Hypothalamus (tissue), 51 donors: Measurements from ENCODE around the gene NOVA2.

Source experiments
- DNase-seq, 51 donors: peaks; one replicate each; lab custom pipeline; 2025; lab: John Stamatoyannopoulos, UW

NOVA2 gene, protein sequence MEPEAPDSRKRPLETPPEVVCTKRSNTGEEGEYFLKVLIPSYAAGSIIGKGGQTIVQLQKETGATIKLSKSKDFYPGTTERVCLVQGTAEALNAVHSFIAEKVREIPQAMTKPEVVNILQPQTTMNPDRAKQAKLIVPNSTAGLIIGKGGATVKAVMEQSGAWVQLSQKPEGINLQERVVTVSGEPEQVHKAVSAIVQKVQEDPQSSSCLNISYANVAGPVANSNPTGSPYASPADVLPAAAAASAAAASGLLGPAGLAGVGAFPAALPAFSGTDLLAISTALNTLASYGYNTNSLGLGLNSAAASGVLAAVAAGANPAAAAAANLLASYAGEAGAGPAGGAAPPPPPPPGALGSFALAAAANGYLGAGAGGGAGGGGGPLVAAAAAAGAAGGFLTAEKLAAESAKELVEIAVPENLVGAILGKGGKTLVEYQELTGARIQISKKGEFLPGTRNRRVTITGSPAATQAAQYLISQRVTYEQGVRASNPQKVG

DNA sequence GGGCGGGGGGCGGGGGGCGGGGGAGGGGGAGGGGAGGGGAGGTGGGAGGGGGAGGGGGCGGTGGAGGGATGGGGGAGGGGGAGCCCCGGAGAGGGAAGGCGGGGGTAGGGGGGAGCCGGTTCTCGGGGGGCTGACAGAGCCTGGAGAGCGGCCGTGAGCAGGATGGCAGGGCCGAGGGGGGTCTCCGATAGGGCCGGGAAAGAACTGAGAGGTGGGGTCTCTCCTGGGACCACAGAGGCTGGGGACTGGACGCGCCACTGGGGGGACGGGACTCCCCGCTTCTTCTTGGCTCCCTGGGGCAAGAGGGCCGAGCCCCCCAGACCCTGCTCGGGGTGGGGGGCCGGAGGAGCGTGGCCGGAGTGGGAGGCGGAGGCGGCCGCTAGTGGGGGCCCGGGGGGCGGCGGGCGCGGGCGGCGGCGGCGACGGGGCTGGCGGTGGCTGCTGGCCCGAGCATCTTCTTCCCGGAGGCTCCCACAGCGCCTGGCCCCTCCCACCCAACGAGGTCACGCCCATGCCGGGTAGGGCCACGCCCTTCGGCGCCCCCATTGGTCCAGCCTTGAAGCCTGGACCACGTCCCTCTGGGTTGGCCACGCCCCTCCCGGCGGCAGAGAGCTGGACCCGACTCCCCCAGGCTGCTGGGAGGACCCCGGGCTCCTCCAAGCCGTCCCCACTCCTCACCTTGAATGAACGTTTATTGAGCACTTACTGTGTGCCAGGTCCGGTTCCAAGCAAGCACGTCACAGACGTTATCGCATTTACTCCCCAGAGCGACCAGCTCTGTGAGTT lies at the start of gene NOVA2:
TSS of gene NOVA2 (minus strand) at position 313 of the 786 bp plus-strand sequence. CDS start 514 bp downstream, outside the sequence.
- peak in 49 of 51 donors; percentile 18 to 94 (median 80) for DNase-seq

DNA sequence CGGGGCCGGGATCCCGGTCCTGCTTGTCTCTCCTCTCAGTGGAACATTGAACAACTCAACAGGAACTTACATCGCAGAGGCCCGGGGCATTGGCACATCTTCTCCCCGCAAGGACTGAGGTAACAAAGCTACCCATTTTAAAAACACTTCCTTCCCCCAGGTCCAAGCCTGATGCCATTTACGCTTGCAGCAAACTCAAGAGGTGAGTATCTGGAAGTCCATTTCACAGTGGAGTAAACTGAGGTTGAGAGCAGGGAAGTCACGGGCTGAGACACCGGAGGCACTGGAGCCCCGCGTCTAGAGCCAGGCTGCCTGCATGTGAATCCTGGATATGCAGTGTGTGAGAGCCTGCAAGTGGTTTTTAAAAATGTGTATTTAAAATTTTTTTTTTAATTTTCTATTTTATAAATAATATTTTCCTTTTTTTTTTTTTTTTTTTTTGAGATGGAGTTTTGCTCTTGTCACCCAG lies 49.7 kb upstream of the NOVA2 start:
- DNase-seq, result no peak

DNA sequence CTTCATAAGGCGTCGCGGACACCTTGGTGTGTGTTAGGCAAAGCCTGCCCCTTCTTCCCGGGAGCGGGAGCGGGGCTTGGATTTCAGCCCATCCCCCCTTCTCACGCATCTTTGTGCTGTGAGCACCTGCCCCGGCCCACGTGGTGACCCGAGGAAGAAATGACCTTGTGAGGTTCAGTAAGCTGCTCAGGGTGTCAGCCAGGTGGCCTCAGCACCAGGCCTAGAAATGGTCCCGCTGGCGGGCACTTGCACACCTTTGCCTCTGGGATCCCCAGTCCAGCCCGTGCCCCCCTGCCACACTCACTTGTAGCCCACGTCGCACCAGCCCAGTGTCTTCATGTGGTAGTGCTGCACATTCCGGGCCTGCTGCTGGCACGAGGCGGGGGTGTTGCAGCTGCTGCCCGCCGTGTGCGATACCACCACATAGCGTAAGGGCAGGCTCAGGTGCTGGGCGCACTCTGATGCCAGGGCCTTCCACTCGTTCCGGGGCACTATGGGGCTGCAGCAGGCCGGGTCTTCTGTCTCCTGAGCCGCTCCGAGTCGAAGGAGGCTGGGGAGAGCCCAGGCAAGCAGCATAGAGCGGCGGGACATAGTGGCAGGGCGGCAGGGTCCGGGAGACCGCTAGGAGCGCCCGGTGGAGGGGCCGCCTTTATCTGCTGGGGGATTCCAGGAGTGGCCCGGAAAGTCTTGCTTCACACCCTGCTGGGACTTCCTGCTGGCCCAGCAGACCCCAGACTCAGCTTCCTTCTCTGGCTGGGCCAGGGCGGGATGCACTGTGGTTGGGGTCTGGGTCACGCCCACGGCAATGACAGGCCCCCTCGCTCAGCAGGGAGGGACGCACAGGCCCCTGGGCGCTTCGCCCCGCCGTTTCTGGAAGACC lies 49.0 kb upstream of the NOVA2 start, which contains the start of gene PGLYRP1:
TSS of gene PGLYRP1 (minus strand) at position 623 of the 880 bp plus-strand sequence. CDS start at position 591, 32 bp downstream.
- no peak for DNase-seq

DNA sequence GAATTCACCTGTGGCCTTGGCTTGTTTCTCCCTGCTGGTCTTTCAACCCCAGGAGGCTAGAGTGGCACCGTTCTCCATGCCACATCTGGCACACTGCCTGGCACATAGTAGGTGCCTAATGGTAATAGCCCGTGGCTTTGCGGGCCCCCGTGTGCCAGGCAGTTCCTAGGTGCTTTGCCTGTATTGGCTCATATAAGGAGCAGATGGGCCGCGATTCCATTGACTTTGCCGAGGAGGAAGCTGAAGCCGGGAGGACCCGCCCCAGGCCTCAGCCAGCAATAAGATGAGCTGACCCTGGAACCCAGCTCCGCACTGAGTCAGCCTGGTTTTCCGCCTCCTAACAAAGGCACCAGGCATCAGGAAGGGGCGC lies 48.4 kb upstream of the NOVA2 start:
- DNase-seq, result no peak

DNA sequence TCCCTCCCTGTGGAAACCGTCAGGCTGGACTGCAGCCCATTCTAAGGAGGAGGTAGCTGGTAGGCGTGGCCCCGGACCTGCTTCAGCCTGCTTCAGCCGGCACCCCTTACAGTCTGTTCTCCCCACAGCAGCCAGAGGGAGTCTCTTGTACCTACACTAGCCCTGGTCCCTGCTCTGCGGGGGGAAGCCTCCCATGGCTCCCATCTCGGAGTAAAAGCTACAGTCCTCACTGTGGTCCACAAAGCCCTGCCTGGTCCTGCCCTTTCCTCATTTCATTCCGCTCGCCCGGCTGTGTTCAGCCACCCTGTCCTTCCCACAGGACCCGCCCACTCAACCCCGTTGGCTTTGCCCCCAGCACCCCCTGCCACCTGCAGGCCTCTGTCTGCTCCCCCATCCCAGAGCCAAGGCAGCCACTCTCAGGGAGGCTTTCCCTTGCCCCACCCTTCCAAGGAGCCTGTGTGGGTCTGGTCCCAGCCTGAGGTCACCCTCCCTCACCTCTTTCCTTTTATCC lies 47.9 kb upstream of the NOVA2 start:
- no peak for DNase-seq

DNA sequence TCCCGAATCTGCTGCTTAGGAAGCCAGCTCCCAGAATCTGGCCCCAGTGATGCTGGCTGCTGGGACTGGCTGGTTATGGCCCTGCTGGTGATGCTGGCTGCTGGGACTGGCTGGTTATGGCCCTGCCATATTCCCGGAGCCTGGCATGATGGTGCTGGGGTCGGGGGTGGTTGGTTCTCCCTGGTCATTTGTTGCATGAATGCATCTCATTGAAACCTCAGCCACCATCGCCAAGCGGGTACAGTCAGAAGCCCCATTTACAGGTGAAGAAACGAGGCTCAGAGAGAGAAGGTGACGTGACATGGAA lies 47.1 kb upstream of the NOVA2 start:
- no peak for DNase-seq

DNA sequence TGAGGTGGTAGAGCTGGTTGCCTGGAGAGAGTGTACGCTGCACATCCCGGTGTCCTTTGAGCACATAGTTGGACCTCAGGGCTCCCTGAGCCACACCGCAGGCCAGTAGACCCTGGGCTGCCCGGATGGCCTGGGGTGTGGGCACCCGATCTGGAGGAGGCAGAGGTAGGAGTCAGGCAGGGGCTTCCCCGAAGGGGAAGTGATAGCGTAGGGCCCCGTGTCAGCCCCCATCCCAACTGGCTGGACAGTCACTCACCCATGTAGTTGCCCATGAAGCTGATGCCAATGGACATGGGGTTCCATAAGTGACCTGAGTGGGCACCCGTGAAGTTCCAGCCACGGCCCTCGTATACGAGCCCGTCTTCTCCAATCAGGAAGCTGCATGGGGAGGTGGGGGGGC lies 45.6 kb upstream of the NOVA2 start:
- no peak for DNase-seq

DNA sequence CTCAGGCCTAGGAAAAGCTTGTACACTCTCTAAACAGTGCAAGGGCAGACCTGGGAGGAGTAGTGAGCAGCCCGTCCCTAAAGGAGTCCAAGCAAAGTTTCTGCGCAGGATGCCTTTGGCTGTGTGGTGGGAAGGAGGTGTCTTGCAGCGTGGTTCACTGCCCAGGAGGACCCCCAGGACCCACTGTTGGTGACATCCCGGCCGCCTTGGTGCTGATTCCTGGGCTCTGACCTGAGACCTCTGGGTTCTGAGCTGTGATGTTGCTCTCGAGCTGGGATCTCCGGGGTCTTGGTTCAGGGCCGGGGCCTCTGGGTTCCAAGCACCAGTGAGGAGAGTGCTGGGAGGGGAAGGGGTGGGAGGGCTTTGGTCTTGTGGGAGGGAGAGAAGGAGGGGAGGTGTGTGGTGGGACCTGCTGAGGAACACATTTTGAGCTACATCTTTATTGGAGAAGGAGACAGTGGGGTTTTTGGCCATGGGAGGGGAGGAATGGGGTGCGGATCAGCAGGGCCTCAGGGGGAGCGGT lies 45.1 kb upstream of the NOVA2 start:
- DNase-seq, result no peak

DNA sequence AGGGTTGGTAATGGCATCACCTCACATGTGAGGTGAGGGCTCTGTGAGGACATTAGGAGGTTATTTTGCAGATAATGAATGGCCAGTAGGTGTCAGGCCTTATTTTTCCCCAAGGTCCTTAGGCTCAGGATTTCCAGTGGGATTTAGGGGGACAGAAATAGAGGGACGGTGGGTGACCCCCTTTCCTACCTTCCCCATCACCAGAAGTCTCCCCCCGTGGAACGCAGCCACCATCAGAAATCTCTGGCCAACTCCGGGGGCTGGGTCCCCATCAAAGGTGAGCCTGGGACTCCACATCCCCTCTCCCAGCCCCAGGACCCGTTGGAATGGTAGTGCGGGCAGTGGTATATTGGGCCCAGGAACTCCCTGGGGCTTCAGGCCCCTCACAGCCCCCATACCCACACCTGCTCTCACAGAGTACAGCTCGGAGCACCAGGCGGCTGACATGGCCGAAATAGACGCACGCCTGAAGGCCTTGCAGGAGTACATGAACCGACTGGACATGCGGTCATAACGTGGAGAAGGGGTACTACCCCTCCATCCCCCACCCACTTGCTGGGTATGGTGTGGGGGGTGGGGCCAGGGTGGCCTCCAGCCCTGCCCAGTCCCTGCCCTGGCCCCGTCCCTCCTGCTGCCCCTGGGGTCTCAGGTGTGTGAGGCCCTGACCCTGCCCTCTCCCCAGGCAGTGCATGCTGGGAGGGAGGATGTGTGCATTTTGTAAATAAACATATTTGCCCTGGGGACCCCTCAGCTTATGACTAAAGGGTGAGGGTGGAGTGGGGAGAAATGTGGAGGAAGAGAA lies 44.4 kb upstream of the NOVA2 start:
- no peak for DNase-seq

DNA sequence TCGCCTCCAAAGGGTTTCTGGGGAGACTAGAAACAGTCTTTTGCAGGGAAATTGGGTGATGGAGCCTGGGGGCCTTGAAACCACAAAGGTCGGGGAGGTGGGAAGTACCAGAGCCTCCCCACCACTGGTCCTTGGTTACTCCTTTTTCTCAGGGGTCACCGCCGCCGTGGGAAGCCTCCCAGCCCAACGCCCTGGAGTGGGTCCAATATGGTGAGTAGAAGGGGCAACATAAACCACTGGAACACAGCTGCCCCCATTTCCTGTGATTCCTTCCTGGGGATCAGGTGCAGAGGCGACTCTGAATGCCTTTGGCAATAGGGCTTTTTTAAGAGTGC lies 43.4 kb upstream of the NOVA2 start:
- DNase-seq, result peak in 1 of 51 donors; percentile 34

DNA sequence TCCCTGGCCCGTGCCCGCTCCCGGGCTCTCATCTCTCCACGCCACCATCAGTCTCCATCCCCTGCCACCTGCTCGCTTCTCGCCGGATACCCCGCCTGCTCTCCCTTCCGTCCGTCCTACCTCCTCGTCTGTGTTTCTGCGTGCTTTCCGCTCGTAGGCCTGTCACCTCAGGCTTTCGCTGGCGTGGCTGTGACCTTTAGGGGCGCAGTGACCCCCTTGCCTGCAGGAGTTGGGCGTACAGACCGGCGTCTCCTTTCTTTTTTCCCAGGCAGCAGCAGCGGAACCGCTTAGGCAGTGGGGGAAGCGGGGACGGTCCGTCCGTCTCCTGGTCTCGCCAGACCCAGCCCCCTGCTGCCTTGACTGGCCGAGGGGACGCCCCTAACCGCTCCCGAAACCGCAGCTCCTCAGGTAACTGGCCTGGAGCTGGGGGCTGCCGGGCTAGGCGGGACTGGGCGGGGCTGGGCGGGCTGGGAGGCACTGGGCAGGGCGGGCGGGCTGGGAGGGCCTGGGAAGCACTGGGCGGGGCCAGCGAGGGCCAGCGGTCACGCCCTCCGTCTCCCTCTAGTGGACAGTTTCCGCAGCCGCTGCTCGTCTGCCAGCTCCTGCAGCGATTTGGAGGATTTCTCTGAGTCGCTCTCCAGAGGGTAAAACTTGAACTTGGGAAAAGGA lies 42.9 kb upstream of the NOVA2 start:
- peak in 49 of 51 donors; percentile 12 to 90 (median 69) for DNase-seq

DNA sequence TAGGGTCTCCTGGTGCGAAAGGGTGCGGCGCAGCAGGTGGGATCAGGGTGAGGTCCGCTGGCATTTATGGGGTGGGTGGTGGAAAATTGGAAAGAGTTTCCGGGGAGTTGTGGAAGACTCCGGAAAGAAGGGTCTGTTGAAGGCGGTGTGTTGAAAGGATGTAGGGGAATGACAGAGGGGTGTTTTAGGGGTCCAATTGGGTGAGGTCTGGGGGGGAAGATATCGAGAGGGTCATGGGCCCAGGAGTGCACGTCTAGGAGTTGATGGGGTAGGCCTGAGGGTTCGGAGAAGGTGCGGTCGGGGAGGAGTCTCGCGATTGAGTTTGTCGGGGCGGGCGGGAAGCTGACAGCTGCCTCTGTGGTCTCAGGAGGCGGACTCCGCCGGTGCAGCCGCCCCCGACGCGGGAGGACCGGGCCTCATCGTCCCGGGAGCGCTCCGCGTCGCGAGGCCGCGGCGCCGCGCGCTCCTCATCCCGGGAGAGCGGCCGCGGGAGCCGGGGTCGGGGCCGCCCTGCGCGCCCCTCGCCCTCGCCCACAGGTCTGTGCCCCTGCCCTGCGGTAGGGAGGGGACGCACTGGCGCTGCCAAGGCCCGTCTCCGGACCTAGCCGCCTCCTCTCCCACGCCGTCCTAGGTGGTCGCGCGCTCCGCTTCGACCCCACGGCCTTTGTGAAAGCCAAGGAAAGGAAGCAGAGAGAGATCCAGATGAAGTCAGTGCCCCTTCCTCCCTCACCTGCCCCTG lies 42.2 kb upstream of the NOVA2 start:
- no peak for DNase-seq

DNA sequence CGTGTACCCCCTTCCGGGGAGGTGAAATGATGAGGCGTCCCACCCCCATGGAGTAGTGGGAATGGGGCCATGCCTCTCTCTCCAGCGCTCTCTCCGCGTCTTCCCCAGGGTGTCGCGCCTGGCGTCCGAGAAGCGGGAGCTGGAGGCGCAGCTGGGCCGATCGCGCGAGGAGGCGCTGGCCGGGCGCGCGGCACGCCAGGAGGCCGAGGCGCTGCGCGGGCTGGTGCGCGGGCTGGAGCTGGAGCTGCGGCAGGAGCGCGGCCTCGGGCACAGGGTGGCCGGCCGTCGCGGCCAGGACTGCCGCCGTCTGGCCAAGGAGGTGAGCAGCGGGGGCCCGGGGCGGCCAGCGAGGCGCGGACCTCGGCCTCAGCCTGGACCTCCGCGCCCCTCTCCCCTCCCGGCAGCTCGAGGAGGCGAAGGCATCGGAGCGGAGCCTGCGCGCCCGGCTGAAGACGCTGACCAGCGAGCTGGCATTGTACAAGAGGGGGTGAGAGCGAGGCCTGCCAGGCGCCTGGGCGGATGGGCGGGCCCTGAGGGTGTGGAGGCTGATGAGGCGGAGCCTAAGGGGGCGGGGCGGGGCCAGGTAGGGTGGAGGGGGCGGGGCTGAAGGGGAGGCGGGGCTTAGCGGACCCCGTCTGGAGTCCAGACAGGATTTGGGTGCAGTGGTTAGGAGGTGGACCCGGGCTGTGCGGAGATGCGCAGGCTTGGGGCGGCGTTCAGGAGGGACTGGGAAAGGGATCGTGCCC lies 41.4 kb upstream of the NOVA2 start:
- DNase-seq, result peak in 15 of 51 donors; percentile 3 to 52 (median 25)

DNA sequence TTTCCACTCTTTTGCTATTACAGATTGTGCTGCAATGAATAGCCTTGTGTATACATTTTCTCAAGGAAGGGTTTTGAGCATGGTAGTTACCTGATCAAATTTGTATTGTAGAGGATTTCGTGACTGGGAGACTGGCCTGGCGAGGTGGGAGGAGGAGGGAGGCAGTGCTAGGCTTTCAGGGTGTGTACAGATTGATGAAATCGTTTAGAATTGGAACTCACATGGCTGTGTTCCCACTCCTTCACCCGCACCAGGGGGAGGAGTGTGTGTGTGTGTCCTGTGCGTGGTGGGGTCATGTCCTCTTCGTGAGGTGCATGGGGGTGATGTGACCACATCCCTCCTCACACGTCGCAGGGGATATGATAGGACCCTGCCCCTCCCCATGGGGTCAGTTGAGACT lies 40.9 kb upstream of the NOVA2 start:
- peak in 1 of 51 donors; percentile 17 for DNase-seq

DNA sequence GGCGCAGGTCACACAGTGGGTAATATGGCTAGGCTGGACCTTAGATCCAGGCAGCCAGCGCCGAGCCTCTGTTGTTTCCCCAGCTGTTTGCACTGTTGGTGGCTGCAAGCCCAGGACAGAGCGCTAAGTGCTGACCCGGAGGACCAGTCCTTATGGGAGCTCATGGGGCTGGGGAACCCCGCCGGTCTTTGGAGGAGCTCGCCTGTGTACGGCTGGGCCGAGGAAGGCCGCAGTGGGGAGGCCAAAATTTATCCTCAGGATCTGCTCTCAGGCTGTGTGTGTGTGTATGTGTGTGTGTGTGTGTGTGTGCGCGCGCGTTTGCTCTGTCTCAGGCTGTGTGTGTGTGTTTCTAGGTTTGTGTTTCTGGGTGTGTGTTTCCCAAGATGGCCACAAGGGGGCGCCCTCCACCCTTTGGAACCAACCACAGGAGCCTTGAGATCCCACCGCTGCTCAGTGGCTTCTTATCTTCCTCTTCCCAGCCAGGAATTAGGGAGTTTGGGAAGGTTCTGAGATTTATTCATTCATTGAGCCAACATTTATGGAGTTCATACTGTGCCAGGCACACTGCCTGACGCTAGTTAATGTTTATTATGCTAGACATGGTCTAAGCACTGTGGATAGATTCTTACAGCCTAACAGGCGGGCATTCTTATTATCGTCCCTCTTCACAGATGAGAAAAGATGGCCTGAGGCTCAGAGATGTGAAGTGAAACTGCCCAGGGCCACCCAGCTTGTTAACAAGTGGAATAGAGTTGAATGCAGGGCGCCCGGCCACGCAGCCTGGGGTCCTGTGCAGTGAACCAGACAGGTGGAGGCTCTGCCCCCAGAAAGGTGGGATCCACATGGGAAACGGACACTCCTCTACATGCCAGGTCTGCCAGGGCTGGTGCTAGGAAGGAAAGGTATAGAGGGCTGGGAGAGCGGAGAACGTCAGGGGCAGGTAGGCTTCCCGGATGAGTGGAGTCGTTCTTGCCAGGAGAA lies 36.2 kb upstream of the NOVA2 start:
- peak in 48 of 51 donors; percentile 14 to 87 (median 52) for DNase-seq

DNA sequence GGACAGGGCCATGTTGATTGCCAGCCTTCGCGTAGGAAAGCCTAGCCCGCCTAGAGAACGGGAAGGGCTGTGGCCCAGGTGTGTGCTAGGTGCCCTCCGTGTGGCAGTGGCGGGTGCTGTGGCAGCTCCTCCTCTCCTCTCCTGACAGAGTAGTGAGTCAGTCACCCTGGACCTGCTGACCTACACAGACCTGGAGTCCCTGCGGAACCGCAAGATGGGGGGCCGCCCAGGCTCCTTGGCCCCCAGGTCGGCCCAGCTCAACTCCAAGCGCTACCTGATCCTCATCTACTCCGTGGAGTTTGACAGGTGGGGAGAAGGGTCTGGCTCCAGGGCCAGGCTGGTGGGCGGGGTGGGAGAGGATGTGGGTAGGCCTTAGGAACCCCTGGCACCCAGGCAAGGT lies 32.7 kb upstream of the NOVA2 start:
- no peak for DNase-seq
